PC-3 (cell line): ENCODE data around the gene ASB16. TPM values are rescaled to one million over a fixed set of nuclear protein-coding genes. Genes with fewer than 3 reads are reported as not detected.

ENCODE experiments used
- ATAC-seq: fragments of 200-7000 bp; cut with Tn5 transposase; 2 replicates; pipeline ENCODE4 v1.9.1; 2020; ENCODE audit warnings: mild to moderate bottlenecking, moderate library complexity
- BruUV-seq: library from RNA; stranded (reverse); fragments of 400-500 nt; replicated peaks from 2 replicates; lab custom pipeline; 2021; lab: Mats Ljungman, UMichigan
- CTCF ChIA-PET: fragments of 300-600 bp; sonication (Branson Sonifier 250); formaldehyde crosslinking; loops from one replicate; lab custom pipeline; 2022; ENCODE audit warnings: antibody characterized with exemption; lab: Charles Lee
- POLR2A ChIA-PET: fragments of 300-600 bp; sonication (Branson Sonifier 250); formaldehyde crosslinking; loops from one replicate; lab custom pipeline; 2022; ENCODE audit warnings: antibody characterized with exemption; ENCODE audit not compliant: unreplicated experiment; lab: Charles Lee
- DNase-seq: peaks from one replicate; pipeline ENCODE4 v3.0.0-alpha.2; 2015
- H2AFZ ChIP-seq: fragments of 300-600 bp; sonication (generic); 2 replicates; pipeline ENCODE4 v1.6.0; 2016; ENCODE audit warnings: antibody characterized with exemption, low read length
- H3F3A ChIP-seq: fragments of 300-600 bp; sonication (generic); one replicate; pipeline ENCODE4 v1.6.0; 2017; ENCODE audit warnings: antibody characterized with exemption, low read length, control low read depth, mild to moderate bottlenecking; ENCODE audit not compliant: unreplicated experiment
- H3K27ac ChIP-seq: fragments of 300-600 bp; sonication (generic); 2 replicates; pipeline ENCODE4 v1.5.1; 2016; ENCODE audit warnings: mild to moderate bottlenecking, low read length
- H3K27me3 ChIP-seq: fragments of 300-600 bp; sonication (generic); 2 replicates; pipeline ENCODE4 v1.6.1; 2016; ENCODE audit warnings: low read length, mixed read lengths
- H3K36me3 ChIP-seq: fragments of 300-600 bp; sonication (generic); 2 replicates; pipeline ENCODE4 v1.6.1; 2016; ENCODE audit warnings: low read depth, mixed run types, low read length, mixed read lengths
- H3K4me1 ChIP-seq: fragments of 300-600 bp; sonication (generic); 2 replicates; pipeline ENCODE4 v1.5.1; 2016; ENCODE audit warnings: low read length; ENCODE audit not compliant: insufficient read depth
- H3K4me2 ChIP-seq: fragments of 300-600 bp; sonication (generic); 2 replicates; pipeline ENCODE4 v1.6.0; 2016; ENCODE audit warnings: low read length
- H3K4me3 ChIP-seq: fragments of 300-600 bp; sonication (generic); 2 replicates; pipeline ENCODE4 v1.5.1; 2016; ENCODE audit warnings: mild to moderate bottlenecking, low read length, mixed read lengths
- H3K79me2 ChIP-seq: fragments of 300-600 bp; sonication (generic); 2 replicates; pipeline ENCODE4 v1.6.1; 2017; ENCODE audit warnings: low read length, mixed read lengths
- H3K9ac ChIP-seq: fragments of 300-600 bp; sonication (generic); 2 replicates; pipeline ENCODE4 v1.6.0; 2016; ENCODE audit warnings: mild to moderate bottlenecking, low read length
- H3K9me2 ChIP-seq: fragments of 300-600 bp; sonication (generic); replicated peaks from 2 replicates; pipeline ENCODE4 v1.6.1; 2016; ENCODE audit warnings: mixed run types, low read length, mixed read lengths
- H3K9me3 ChIP-seq: fragments of 300-600 bp; sonication (generic); 2 replicates; pipeline ENCODE4 v1.6.1; 2016; ENCODE audit warnings: low read length, mixed read lengths
- H4K20me1 ChIP-seq: fragments of 300-600 bp; sonication (generic); 2 replicates; pipeline ENCODE4 v1.6.1; 2016; ENCODE audit warnings: low read length, mixed read lengths
- CTCF ChIP-seq: fragments of 300-600 bp; sonication (generic); conservative IDR thresholded peaks from 2 replicates; pipeline ENCODE4 v1.5.1; 2017; ENCODE audit warnings: antibody characterized with exemption, low read depth, mild to moderate bottlenecking, low read length
- EZH2 ChIP-seq: fragments of 300-600 bp; sonication (generic); IDR thresholded peaks from one replicate; pipeline ENCODE4 v1.6.1; 2017; ENCODE audit warnings: antibody characterized with exemption, mild to moderate bottlenecking, low read length; ENCODE audit not compliant: unreplicated experiment
- EZH2phosphoT487 ChIP-seq: fragments of 300-600 bp; sonication (generic); IDR thresholded peaks from 2 replicates; pipeline ENCODE4 v1.6.1; 2018; ENCODE audit warnings: mild to moderate bottlenecking, antibody characterized with exemption, low read length, borderline replicate concordance
- intact Hi-C: fragments of 100-400 bp; cut with micrococcal nuclease; formaldehyde crosslinking; loops from 2 replicates; pipeline ENCODE4 v1.9.0; 2023
- microRNA-seq: library from miRNA; unstranded; fragments of <30 nt; microRNA quantifications from one replicate; pipeline ENCODE4 v1.1.0, GENCODE V29; 2020; ENCODE audit not compliant: unreplicated experiment
- total RNA-seq: library from RNA; depleted of rRNA; stranded (reverse); fragments of >200 nt; gene quantifications from 2 replicates; pipeline ENCODE4 v1.2.3, GENCODE V29; 2014; rRNA removed

ASB16 gene
- total RNA-seq, 1 experiment from 2014 or later: 0.51 TPM

GRCh38 chr17:44222112-44222869, 51.8 kb downstream of the ASB16 start:
- no TSS peak for BruUV-seq
- ChIA-PET POLR2A (interaction anchor here (0.6 to 1.0 kb wide), 5 partner anchors 58 to 1224 kb away, joined by 3 to 20 read pairs (median 5); partner anchors contain the start of gene RPL27), CTCF (interaction anchor here (0.6 to 1.8 kb wide), 8 partner anchors 14 to 398 kb away, joined by 3 to 8 read pairs (median 5); no protein-coding TSS in a partner anchor)
- DNase-seq: peak; percentile 83
- H3K9me2 ChIP-seq: no peaks in the 10 kb centered on the region
- peaks cover 38% of the 10 kb centered on the region for H3K4me1 ChIP-seq
- H3K27me3 ChIP-seq: no peaks in the 10 kb centered on the region
- H4K20me1 ChIP-seq: no peaks in the 10 kb centered on the region
- H3K4me2 ChIP-seq: peak overlapping the region; percentile 94
- ATAC-seq: peak; percentile 21
- H3K79me2 ChIP-seq: peaks cover 42% of the 10 kb centered on the region
- H3K4me3 ChIP-seq: peak overlapping the region; percentile 95
- peak overlapping the region; percentile 87 for H3K27ac ChIP-seq
- peak overlapping the region; percentile 97 for H3K9ac ChIP-seq
- H3F3A ChIP-seq: peaks cover 10% of the 10 kb centered on the region
- TF ChIP-seq CTCF: peak; percentile 36
- TF ChIP-seq EZH2: no peak
- intact Hi-C loops: loop anchor here (1.0 kb wide), 1 partner anchor 102 kb away; the partner anchor contains the start of gene SLC25A39
- peaks cover under 1% of the 10 kb centered on the region; the same call in 1 of the 2 replicates for H3K36me3 ChIP-seq
- H3K9me3 ChIP-seq: no peaks in the 10 kb centered on the region
- peak overlapping the region; percentile 58 for H2AFZ ChIP-seq

DNA sequence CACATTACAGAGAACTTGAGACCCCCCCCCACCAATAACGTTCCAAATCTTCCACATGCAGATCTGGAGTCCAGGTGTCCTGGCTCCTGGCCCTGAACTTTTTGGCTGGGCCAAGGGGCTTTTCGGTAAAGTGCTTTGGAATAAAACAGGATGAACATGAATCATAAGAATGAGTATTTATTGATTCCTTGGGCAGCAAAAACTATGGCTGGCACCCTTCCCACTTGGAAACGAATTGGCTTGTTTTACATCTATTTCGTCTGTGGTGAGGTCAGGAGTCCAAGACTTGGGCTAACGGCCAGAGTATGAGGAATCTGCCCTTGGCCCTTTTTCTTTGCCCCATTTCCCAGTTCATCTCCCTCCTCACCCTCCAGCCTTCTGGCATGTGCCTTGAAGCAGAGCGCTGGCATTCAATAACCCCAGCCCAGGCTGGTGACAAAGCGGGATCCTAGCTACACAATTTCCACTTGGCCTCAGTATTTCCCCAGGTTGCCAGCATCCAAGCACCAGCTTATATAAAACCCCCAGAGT, 53.1 kb downstream of the ASB16 start:
- POLR2A ChIA-PET: interaction anchor here (0.6 kb wide), 1 partner anchor 106 kb away, joined by 4 read pairs; no protein-coding TSS in a partner anchor
- no TSS peak for BruUV-seq
- H3K27ac ChIP-seq: peak overlapping the region; percentile 87

More for the DNA sequence above, 53.1 kb downstream of the ASB16 start:
- peak overlapping the region; percentile 94 for H3K4me2 ChIP-seq
- H3K4me1 ChIP-seq: peaks cover 30% of the 10 kb centered on the region
- CTCF ChIA-PET: no interaction called here
- DNase-seq (peak; percentile 99), ATAC-seq (peak; percentile 8)
- H2AFZ ChIP-seq: no peak overlapping the region
- H3K4me3 ChIP-seq: peak overlapping the region; percentile 95; the same call in 1 of the 2 replicates
- TF ChIP-seq EZH2: no peak
- no peak for TF ChIP-seq CTCF
- no peak for TF ChIP-seq EZH2phosphoT487
- no peaks in the 10 kb centered on the region for H3K9me3 ChIP-seq
- H3K79me2 ChIP-seq: peaks cover 32% of the 10 kb centered on the region
- no peaks in the 10 kb centered on the region for H3K27me3 ChIP-seq
- no peaks in the 10 kb centered on the region for H3K9me2 ChIP-seq
- no peaks in the 10 kb centered on the region for H4K20me1 ChIP-seq
- H3K9ac ChIP-seq: peak overlapping the region; percentile 97
- H3F3A ChIP-seq: peaks cover 10% of the 10 kb centered on the region
- H3K36me3 ChIP-seq: no peaks in the 10 kb centered on the region
- intact Hi-C loops: no loop called here

Small RNAs within 50 kb of the gene (microRNA-seq; reads per million reads assigned to microRNA genes)
- gene MIR6782: not detected

Other genes starting within 250 kb of the ASB16 start
- not detected in 2 replicates for gene PPY, start 228.2 kb upstream of the ASB16 start, total RNA-seq
- gene PYY, start 216.8 kb upstream of the ASB16 start, total RNA-seq: not detected in 2 replicates
- 13.5 and 14.3 TPM in 2 replicates for gene NAGS, start 166.1 kb upstream of the ASB16 start, total RNA-seq
- 75.5 and 85.8 TPM in 2 replicates for gene TMEM101, start 155.7 kb upstream of the ASB16 start, total RNA-seq
- 118 and 123 TPM in 2 replicates for gene LSM12, start 104.0 kb upstream of the ASB16 start, total RNA-seq
- 60.1 and 69.5 TPM in 2 replicates for gene G6PC3, start 100.0 kb upstream of the ASB16 start, total RNA-seq
- 39.1 and 47.1 TPM in 2 replicates for gene HDAC5, start 47.1 kb upstream of the ASB16 start, total RNA-seq
- gene HROB, start 28.8 kb upstream of the ASB16 start, total RNA-seq: 13.5 and 14.3 TPM in 2 replicates
- gene TMUB2, start 16.3 kb downstream of the ASB16 start, total RNA-seq: 38.3 and 43.4 TPM in 2 replicates
- gene ATXN7L3, start 29.2 kb downstream of the ASB16 start, total RNA-seq: 73.9 and 78.3 TPM in 2 replicates
- 139 and 183 TPM in 2 replicates for gene UBTF, start 49.0 kb downstream of the ASB16 start, total RNA-seq
- gene SLC4A1, start 97.4 kb downstream of the ASB16 start, total RNA-seq: not detected in 2 replicates
- gene RUNDC3A, start 137.9 kb downstream of the ASB16 start, total RNA-seq: 0.29 and 1.4 TPM in 2 replicates
- gene SLC25A39, start 154.1 kb downstream of the ASB16 start, total RNA-seq: 726 and 797 TPM in 2 replicates
- gene GRN, start 174.6 kb downstream of the ASB16 start, total RNA-seq: 400 and 465 TPM in 2 replicates
- gene FAM171A2, start 193.1 kb downstream of the ASB16 start, total RNA-seq: 16.3 and 22.6 TPM in 2 replicates
- gene ITGA2B, start 218.9 kb downstream of the ASB16 start, total RNA-seq: 3.1 and 7.1 TPM in 2 replicates